Upper lobe of left lung (tissue), 6 donors: ENCODE results near the gene THEM5. TPM values are rescaled to one million over a fixed set of nuclear protein-coding genes. Genes with fewer than 3 reads are reported as not detected.
"Not testable (repeated sequence)": the region's sequence is repeated elsewhere in the genome, so short reads cannot be mapped to it uniquely, and the experiment has no call there.

Experiments used
- ATAC-seq, 2 donors: fragments of 200-7000 bp; cut with Tn5 transposase; one replicate each; pipeline ENCODE4 v1.9.1; 2022; ENCODE audit warnings: mild to moderate bottlenecking in 2 of 2, moderate library complexity in 2 of 2; ENCODE audit not compliant: low FRiP score in 2 of 2
- DNase-seq, 2 donors: peaks; one replicate each; pipeline ENCODE4 v3.0.0-alpha.2; 2019 to 2020
- H3K27ac ChIP-seq, 4 donors: fragments of 200-600 bp; sonication (generic); one replicate each; pipeline ENCODE4 v1.5.1; 2016 to 2019
- H3K27me3 ChIP-seq, 4 donors: fragments of 200-600 bp; sonication (generic); one replicate each; pipeline ENCODE4 v1.5.1; 2017 to 2019
- H3K36me3 ChIP-seq, 4 donors: fragments of 200-600 bp; sonication (generic); one replicate each; pipeline ENCODE4 v1.5.1; 2016 to 2019
- H3K4me1 ChIP-seq, 4 donors: fragments of 200-600 bp; sonication (generic); one replicate each; pipeline ENCODE4 v1.5.1; 2018 to 2019
- H3K4me3 ChIP-seq, 4 donors: fragments of 200-600 bp; sonication (generic); one replicate each; pipeline ENCODE4 v1.5.1; 2017 to 2019; ENCODE audit warnings: mild to moderate bottlenecking in 2 of 4, moderate library complexity in 1 of 4
- H3K9me3 ChIP-seq, 4 donors: fragments of 200-600 bp; sonication (generic); one replicate each; pipeline ENCODE4 v1.5.1; 2018 to 2019
- CTCF ChIP-seq, 6 experiments: fragments of 450-650 bp in 4 of 6; fragments of 200-600 bp in 2 of 6; sonication (generic) in 2 of 6; IDR thresholded peaks; one replicate each; pipeline ENCODE4 v1.5.1; 2016 to 2019; ENCODE audit warnings: antibody characterized with exemption in 6 of 6
- EP300 ChIP-seq, 4 donors: sonication (generic); formaldehyde crosslinking; IDR thresholded peaks; one replicate each; pipeline ENCODE4 v1.5.1; 2017; ENCODE audit warnings: antibody characterized with exemption in 4 of 4, control low read depth in 2 of 4
- POLR2A ChIP-seq, 4 donors: fragments of 450-650 bp; IDR thresholded peaks; one replicate each; pipeline ENCODE4 v1.5.1; 2016 to 2017; ENCODE audit warnings: antibody characterized with exemption in 4 of 4, mild to moderate bottlenecking in 2 of 4
- POLR2AphosphoS5 ChIP-seq, 2 donors: sonication (generic); formaldehyde crosslinking; IDR thresholded peaks; one replicate each; pipeline ENCODE4 v1.5.1; 2017; ENCODE audit warnings: antibody characterized with exemption in 2 of 2
- WGBS, 2 donors: methylation state at CpG; one replicate each; pipeline ENCODE4 v1.1.5; 2017 to 2018; 5-methylcytosine and 5-hydroxymethylcytosine counted together
- total RNA-seq, 6 donors: library from RNA; depleted of rRNA in 4 of 6; stranded (reverse); fragments of >200 nt in 4 of 6; gene quantifications; one replicate each; pipeline versions ENCODE4 v1.1.0 to v1.2.1, GENCODE V29; 2016 to 2021
- donor health status: DM: no; HTN: no; CAD: no; lungs with moderate emphysema.
- donor health status: DM: no; HTN: yes; CAD: no; lungs with severe emphysema.

THEM5 gene, protein sequence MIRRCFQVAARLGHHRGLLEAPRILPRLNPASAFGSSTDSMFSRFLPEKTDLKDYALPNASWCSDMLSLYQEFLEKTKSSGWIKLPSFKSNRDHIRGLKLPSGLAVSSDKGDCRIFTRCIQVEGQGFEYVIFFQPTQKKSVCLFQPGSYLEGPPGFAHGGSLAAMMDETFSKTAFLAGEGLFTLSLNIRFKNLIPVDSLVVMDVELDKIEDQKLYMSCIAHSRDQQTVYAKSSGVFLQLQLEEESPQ
- not detected for total RNA-seq

GRCh38 chr1:151853411-151853943, at the start of gene THEM5:
TSS of gene THEM5 (minus strand) at chr1:151853712. CDS start at chr1:151853565, 147 bp downstream.
- no peaks in the 10 kb centered on the region for H3K36me3 ChIP-seq
- WGBS, 2 donors: 75 to 78% methylated on average over 5 of the region's 5 CpGs
- H3K4me1 ChIP-seq: peaks cover 0 to 15% (median 9%) of the 10 kb centered on the region in 4 donors
- no peaks in the 10 kb centered on the region for H3K27me3 ChIP-seq
- no peaks in the 10 kb centered on the region for H3K9me3 ChIP-seq
- TF ChIP-seq EP300 (IDR thresholded peaks at IDR 0.05) (no peak), POLR2A (IDR thresholded peaks at IDR 0.05) (no peak), CTCF (IDR thresholded peaks at IDR 0.05) (no peak), POLR2AphosphoS5 (IDR thresholded peaks at IDR 0.05) (no peak)
- no peak for DNase-seq
- ATAC-seq: no peak
- H3K4me3 ChIP-seq: no peak within 1 kb of the TSS
- H3K27ac ChIP-seq: no peak within 1 kb of the TSS

DNA sequence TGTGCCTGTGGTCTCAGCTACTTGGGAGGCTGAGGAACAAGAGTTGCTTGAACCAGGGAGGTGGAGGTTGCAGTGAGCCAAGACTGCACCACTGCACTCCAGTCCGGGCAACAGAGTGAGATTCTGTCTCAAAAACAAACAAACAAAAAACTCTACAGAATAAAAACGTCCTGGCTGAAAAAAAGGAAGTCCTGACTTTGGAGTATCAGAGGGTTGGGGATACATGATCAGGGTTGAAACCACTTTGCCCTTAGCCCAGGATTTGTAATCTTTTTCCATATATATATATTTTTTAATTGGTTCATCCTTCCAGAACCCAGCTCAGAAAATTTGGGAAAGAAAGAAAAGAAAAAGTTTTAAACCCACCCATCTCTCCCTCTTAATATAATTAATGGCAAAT, 49.3 kb upstream of the THEM5 start:
- peaks cover 0 to 20% (median 13%) of the 10 kb centered on the region in 4 donors for H3K9me3 ChIP-seq
- peaks cover 4 to 20% (median 7%) of the 10 kb centered on the region in 4 donors for H3K4me1 ChIP-seq
- WGBS, 2 donors: 52 to 63% methylated on average over 2 of the region's 2 CpGs
- ATAC-seq: no peak
- H3K36me3 ChIP-seq: no peaks in the 10 kb centered on the region
- no peak for DNase-seq
- H3K27me3 ChIP-seq: no peaks in the 10 kb centered on the region
- H3K4me3 ChIP-seq: no peak overlapping the region
- no peak for TF ChIP-seq CTCF (IDR thresholded peaks at IDR 0.05)
- no peak for TF ChIP-seq POLR2A (IDR thresholded peaks at IDR 0.05)
- no peak for TF ChIP-seq POLR2AphosphoS5 (IDR thresholded peaks at IDR 0.05)
- TF ChIP-seq EP300 (IDR thresholded peaks at IDR 0.05): no peak
- no peak overlapping the region for H3K27ac ChIP-seq

DNA sequence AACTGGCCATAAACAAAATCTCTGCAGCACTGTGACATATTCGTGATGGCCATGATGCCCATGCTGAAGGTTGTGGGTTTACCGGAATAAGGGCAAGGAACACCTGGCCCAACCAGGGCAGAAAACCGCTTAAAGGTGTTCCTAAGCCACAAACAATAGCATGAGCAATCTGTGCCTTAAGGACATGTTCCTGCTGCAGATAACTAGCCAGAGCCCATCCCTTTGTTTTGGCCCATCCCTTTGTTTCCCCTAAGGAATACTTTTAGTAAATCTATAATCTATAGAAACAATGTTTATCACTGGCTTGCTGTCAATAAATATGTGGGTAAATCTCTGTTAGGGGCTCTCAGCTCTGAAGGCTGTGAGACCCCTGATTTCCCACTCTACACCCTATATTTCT, 47.3 kb upstream of the THEM5 start:
- H3K36me3 ChIP-seq, H3K27ac ChIP-seq, ATAC-seq, H3K27me3 ChIP-seq, DNase-seq, H3K4me3 ChIP-seq: not testable (repeated sequence)
- H3K4me1 ChIP-seq: peaks cover under 1 to 14% (median 7%) of the 10 kb centered on the region in 4 donors
- peaks cover 0 to 13% (median 6%) of the 10 kb centered on the region in 4 donors for H3K9me3 ChIP-seq
- 95 to 100% methylated on average over 3 of the region's 3 CpGs for WGBS, 2 donors

- Histone ChIP-seq H3K9me3 (peaks cover 0 to 13% (median 6%) of the 10 kb centered on the region in 4 donors), H3K27ac (peak overlapping the region in 2 of 4 donors; percentile 21 to 48), H3K27me3 (no peaks in the 10 kb centered on the region), H3K4me3 (no peak overlapping the region), H3K4me1 (peaks cover 0 to 14% (median 7%) of the 10 kb centered on the region in 4 donors), H3K36me3 (peaks cover 0 to 12% (median 2%) of the 10 kb centered on the region in 4 donors)
- 50% methylated on average over 2 of the region's 2 CpGs; no CpG with 5 or more reads in 1 of the 2 donors for WGBS, 2 donors
- ATAC-seq: no peak
- TF ChIP-seq EP300 (IDR thresholded peaks at IDR 0.05): no peak
- no peak for TF ChIP-seq POLR2AphosphoS5 (IDR thresholded peaks at IDR 0.05)
- no peak for TF ChIP-seq POLR2A (IDR thresholded peaks at IDR 0.05)
- TF ChIP-seq CTCF (IDR thresholded peaks at IDR 0.05): no peak
- no peak for DNase-seq
These were observed 45.0 kb upstream of the THEM5 start for GRCh38 chr1:151898519-151898991.

DNA sequence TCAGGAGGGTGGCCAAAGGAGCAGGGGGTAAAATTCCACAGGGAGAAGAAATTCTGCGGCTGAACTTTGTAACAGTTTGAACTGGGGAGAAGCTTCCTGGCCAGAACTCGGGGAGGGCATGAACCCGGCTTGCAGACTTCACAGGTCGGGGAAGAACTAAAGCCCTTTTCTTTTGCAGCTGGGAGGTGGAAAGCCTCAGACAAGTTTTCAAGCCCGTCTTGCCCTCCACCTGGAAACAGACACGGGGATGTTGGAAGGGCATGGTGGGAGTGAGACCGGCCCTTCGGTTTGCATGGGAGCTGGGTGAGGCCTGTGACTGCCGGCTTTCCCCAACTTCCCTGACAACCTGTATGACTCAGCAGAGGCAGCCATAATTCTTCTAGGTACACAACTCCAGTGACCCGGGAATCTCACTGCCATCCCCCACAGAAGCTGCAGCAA, 44.5 kb upstream of the THEM5 start:
- peaks cover 0 to 18% (median 4%) of the 10 kb centered on the region in 4 donors for H3K36me3 ChIP-seq
- ATAC-seq (no peak), DNase-seq (no peak)
- TF ChIP-seq EP300 (IDR thresholded peaks at IDR 0.05) (no peak), CTCF (IDR thresholded peaks at IDR 0.05) (no peak), POLR2A (IDR thresholded peaks at IDR 0.05) (no peak), POLR2AphosphoS5 (IDR thresholded peaks at IDR 0.05) (no peak)
- peaks cover 0 to 13% (median 6%) of the 10 kb centered on the region in 4 donors for H3K9me3 ChIP-seq
- WGBS, 2 donors: 75 to 89% methylated on average over 6 to 10 of the region's 10 CpGs
- peak overlapping the region in 2 of 4 donors; percentile 3 to 23 for H3K27ac ChIP-seq
- H3K27me3 ChIP-seq: no peaks in the 10 kb centered on the region
- H3K4me3 ChIP-seq: no peak overlapping the region
- H3K4me1 ChIP-seq: peaks cover 0 to 14% (median 7%) of the 10 kb centered on the region in 4 donors
